ENCODE data around the gene WWOX. TPM values are rescaled to one million over a fixed set of nuclear protein-coding genes. Genes with fewer than 3 reads are reported as not detected.

The WWOX gene
- total RNA-seq, 1 experiment from 2014 or later, result 79.9 TPM

DNA sequence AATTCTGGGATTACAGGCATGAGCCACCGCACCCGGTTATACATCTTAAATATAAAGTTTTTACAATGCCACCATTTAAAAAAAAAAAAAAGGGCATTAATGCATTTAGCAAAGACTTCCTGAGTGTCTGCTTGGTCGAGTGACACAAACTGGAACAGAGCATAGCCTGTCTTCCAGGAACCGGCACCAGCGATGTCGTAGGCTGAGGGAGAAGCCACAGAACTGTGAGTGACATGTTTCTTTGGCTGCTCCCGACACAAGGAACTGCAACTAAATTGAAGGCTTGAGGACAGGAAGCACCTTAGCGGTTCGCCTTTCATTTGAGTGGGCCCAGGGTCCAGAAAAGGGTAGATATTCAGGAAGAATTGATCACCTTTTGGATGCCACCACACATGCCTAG lies 783.3 kb downstream of the WWOX start:
- H3K36me3 ChIP-seq (ENCODE audit: insufficient read depth, low read length, poor library complexity, severe bottlenecking), result no peaks in the 10 kb centered on the region
- DNase-seq (ENCODE audit: low spot score), result no peak
- H3K9me3 ChIP-seq (ENCODE audit: low read depth, low read length, poor library complexity, severe bottlenecking), result peaks cover 5% of the 10 kb centered on the region
- intact Hi-C loops (cut with micrococcal nuclease; ENCODE audit: unreplicated experiment), result no loop called here
- no peaks in the 10 kb centered on the region for H3K4me1 ChIP-seq (ENCODE audit: insufficient read depth, low read length, poor library complexity, severe bottlenecking)
- no peaks in the 10 kb centered on the region for H3K27me3 ChIP-seq (replicated peaks; ENCODE audit: insufficient read depth, low read depth, low read length, poor library complexity)
- CTCF ChIA-PET, result no interaction called here
- POLR2A ChIA-PET (ENCODE audit: low non-redundant PET), result no interaction called here
- no TSS peak for BruUV-seq (replicated peaks)
- H3K4me3 ChIP-seq (ENCODE audit: low read depth, low read length, poor library complexity, severe bottlenecking), result no peak overlapping the region
- TF ChIP-seq, protein P1, sequence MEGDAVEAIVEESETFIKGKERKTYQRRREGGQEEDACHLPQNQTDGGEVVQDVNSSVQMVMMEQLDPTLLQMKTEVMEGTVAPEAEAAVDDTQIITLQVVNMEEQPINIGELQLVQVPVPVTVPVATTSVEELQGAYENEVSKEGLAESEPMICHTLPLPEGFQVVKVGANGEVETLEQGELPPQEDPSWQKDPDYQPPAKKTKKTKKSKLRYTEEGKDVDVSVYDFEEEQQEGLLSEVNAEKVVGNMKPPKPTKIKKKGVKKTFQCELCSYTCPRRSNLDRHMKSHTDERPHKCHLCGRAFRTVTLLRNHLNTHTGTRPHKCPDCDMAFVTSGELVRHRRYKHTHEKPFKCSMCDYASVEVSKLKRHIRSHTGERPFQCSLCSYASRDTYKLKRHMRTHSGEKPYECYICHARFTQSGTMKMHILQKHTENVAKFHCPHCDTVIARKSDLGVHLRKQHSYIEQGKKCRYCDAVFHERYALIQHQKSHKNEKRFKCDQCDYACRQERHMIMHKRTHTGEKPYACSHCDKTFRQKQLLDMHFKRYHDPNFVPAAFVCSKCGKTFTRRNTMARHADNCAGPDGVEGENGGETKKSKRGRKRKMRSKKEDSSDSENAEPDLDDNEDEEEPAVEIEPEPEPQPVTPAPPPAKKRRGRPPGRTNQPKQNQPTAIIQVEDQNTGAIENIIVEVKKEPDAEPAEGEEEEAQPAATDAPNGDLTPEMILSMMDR (conservative IDR thresholded peaks at IDR 0.05; ENCODE audit: low read depth, low read length), result no peak
- TF ChIP-seq EZH2 (IDR thresholded peaks at IDR 0.05; ENCODE audit: borderline replicate concordance, low read depth, low read length, poor library complexity, severe bottlenecking), result no peak
- H3K27ac ChIP-seq (ENCODE audit: low read depth, low read length, poor library complexity, severe bottlenecking), result no peak overlapping the region

DNA sequence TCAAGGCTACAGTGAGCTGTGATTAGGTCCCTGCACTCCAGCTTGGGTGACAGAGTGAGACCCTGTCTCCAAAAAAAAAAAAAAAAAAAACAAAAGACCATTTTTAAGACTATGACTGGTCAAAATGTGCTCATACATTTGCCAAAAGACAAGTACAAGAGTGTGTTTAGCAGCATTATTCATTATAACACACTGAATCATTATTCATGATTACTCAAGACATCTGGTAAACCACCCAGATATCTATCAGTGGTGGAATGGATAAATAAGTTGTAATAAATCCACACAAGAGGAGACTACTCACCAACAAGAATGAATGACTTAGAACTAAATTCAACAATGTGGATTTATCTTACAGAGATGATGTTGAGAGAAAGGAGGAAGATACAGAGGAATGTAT lies 784.8 kb downstream of the WWOX start:
- Histone ChIP-seq H3K27me3 (replicated peaks; ENCODE audit: insufficient read depth, low read depth, low read length, poor library complexity) (no peaks in the 10 kb centered on the region), H3K4me1 (ENCODE audit: insufficient read depth, low read length, poor library complexity, severe bottlenecking) (no peaks in the 10 kb centered on the region), H3K9me3 (ENCODE audit: low read depth, low read length, poor library complexity, severe bottlenecking) (peaks cover 5% of the 10 kb centered on the region), H3K27ac (ENCODE audit: low read depth, low read length, poor library complexity, severe bottlenecking) (no peak overlapping the region), H3K36me3 (ENCODE audit: insufficient read depth, low read length, poor library complexity, severe bottlenecking) (no peaks in the 10 kb centered on the region), H3K4me3 (ENCODE audit: low read depth, low read length, poor library complexity, severe bottlenecking) (no peak overlapping the region)
- CTCF ChIA-PET, result no interaction called here
- intact Hi-C loops (cut with micrococcal nuclease; ENCODE audit: unreplicated experiment), result no loop called here
- no peak for TF ChIP-seq EZH2 (IDR thresholded peaks at IDR 0.05; ENCODE audit: borderline replicate concordance, low read depth, low read length, poor library complexity, severe bottlenecking)
- TF ChIP-seq, protein P1 (conservative IDR thresholded peaks at IDR 0.05; ENCODE audit: low read depth, low read length), result no peak
- no peak for DNase-seq (ENCODE audit: low spot score)
- no TSS peak for BruUV-seq (replicated peaks)
- POLR2A ChIA-PET (ENCODE audit: low non-redundant PET), result no interaction called here

DNA sequence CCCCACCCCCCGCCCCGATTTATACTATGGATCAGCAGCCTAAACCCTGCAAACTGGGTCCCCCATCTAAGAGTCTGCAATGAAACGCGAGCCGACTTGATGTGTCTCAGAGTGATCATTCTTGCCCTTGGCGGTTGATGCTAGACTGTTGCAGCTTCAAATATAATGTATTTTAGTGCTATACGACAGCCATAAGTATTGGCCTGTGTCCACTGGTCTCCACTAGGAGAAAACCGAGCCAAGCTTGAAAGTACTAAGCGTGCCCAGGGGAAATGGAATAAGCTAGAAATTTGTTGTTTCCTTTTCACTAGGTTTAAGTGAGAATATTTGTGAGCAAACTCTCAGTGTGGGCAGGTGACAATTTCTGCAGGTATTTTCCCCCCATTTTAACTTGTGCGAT lies 789.9 kb downstream of the WWOX start:
- Histone ChIP-seq H3K9me3 (ENCODE audit: low read depth, low read length, poor library complexity, severe bottlenecking) (peaks cover 8% of the 10 kb centered on the region), H3K27ac (ENCODE audit: low read depth, low read length, poor library complexity, severe bottlenecking) (no peak overlapping the region), H3K4me3 (ENCODE audit: low read depth, low read length, poor library complexity, severe bottlenecking) (no peak overlapping the region), H3K4me1 (ENCODE audit: insufficient read depth, low read length, poor library complexity, severe bottlenecking) (no peaks in the 10 kb centered on the region), H3K36me3 (ENCODE audit: insufficient read depth, low read length, poor library complexity, severe bottlenecking) (no peaks in the 10 kb centered on the region), H3K27me3 (replicated peaks; ENCODE audit: insufficient read depth, low read depth, low read length, poor library complexity) (no peaks in the 10 kb centered on the region)
- TF ChIP-seq EZH2 (IDR thresholded peaks at IDR 0.05; ENCODE audit: borderline replicate concordance, low read depth, low read length, poor library complexity, severe bottlenecking), result no peak
- intact Hi-C loops (cut with micrococcal nuclease; ENCODE audit: unreplicated experiment), result no loop called here
- BruUV-seq (replicated peaks), result no TSS peak
- POLR2A ChIA-PET (ENCODE audit: low non-redundant PET), result no interaction called here
- CTCF ChIA-PET, result interaction anchor here (0.6 kb wide), 1 partner anchor 436 kb away, joined by 6 read pairs; no protein-coding TSS in a partner anchor
- no peak for DNase-seq (ENCODE audit: low spot score)

DNA sequence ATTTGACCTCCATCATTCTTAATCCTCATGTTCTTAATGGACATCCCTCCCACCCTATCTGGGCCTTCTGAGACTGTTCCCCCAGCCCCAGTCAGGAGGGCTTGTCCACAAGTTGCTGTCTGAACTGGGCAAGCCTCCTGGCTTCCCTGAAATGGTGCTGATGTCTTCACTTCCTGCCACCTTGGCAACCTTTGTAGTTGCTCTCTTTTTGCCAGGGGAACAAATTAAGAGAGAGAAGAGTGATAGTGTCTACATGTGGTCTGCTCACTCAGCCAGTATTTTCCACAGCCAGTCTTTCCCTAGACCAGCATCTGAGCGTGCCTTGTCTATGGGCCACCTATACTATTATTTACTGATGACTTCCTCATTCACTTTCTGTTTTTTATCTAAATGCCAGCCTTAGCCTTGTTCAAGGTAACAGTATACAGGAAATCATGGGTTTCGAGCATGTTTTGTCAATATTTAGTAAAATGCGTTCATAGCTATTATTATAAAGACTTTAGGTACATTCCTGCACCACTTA lies 791.0 kb downstream of the WWOX start:
- Histone ChIP-seq H3K27me3 (replicated peaks; ENCODE audit: insufficient read depth, low read depth, low read length, poor library complexity) (no peaks in the 10 kb centered on the region), H3K4me1 (ENCODE audit: insufficient read depth, low read length, poor library complexity, severe bottlenecking) (no peaks in the 10 kb centered on the region), H3K9me3 (ENCODE audit: low read depth, low read length, poor library complexity, severe bottlenecking) (peaks cover 8% of the 10 kb centered on the region), H3K36me3 (ENCODE audit: insufficient read depth, low read length, poor library complexity, severe bottlenecking) (no peaks in the 10 kb centered on the region), H3K27ac (ENCODE audit: low read depth, low read length, poor library complexity, severe bottlenecking) (no peak overlapping the region), H3K4me3 (ENCODE audit: low read depth, low read length, poor library complexity, severe bottlenecking) (no peak overlapping the region)
- no peak for DNase-seq (ENCODE audit: low spot score)
- ChIA-PET POLR2A (ENCODE audit: low non-redundant PET) (no interaction called here), CTCF (no interaction called here)
- TF ChIP-seq, protein P1 (conservative IDR thresholded peaks at IDR 0.05; ENCODE audit: low read depth, low read length), result no peak
- TF ChIP-seq EZH2 (IDR thresholded peaks at IDR 0.05; ENCODE audit: borderline replicate concordance, low read depth, low read length, poor library complexity, severe bottlenecking), result no peak
- intact Hi-C loops (cut with micrococcal nuclease; ENCODE audit: unreplicated experiment), result no loop called here
- no TSS peak for BruUV-seq (replicated peaks)

Measured in A673 (cell line).